Activated T-helper 9 cell treated with anti-CD3 and anti-CD28 coated beads, Interleukin-2, amount 50 U/mL, for 16 hours (primary cell): ENCODE data around the gene SLC9A1.
"Not testable (repeated sequence)": the region's sequence is repeated elsewhere in the genome, so short reads cannot be mapped to it uniquely, and the experiment has no call there.

Source experiments
- DNase-seq: peaks from one replicate; pipeline ENCODE4 v3.0.0-alpha.2; 2020; ENCODE audit warnings: low read depth

Gene SLC9A1

DNA sequence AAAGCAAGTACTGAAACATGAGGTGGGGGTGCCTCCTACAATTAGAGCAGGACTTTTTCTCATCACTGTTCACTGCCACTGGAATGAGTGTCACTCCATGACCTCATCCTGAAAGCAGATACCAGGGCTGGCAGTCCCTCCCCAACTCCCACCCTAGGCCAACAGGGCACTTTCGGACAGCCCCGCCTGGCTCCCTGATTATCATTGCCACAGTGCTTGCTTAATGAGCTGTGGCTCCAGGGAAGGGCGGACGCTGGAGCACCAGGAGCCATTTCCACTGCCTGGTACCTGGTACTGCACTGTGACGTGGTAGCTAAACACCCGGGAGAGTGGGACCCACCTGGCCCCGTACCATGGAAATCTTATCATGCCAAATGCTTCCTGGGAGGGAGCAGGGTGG, 22.3 kb downstream of the SLC9A1 start:
- no peak for DNase-seq

- DNase-seq, result no peak
Measured at GRCh38 chr1:27132147-27132546, 22.8 kb downstream of the SLC9A1 start.

GRCh38 chr1:27130798-27131197, 24.1 kb downstream of the SLC9A1 start:
- no peak for DNase-seq

DNA sequence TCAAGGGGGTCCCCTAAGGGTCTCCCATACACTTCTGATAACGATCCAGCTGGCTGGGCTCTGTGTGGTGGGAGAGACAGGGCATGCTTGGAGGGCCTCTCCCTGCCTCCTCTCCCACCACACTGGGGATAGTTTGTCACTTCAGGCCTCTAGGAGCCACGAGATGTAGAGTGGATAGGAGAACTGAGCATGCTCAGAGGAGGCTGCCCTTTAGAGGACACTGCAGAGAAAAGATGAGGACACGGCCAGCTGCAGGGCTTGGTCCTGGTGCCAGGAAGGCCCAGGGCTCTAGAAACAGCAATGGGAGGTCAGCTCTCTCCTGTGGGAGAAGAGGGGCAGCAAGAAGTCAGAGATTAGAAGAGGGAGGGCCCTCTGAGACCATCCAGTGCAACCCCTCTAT, 25.7 kb downstream of the SLC9A1 start:
- no peak for DNase-seq

DNA sequence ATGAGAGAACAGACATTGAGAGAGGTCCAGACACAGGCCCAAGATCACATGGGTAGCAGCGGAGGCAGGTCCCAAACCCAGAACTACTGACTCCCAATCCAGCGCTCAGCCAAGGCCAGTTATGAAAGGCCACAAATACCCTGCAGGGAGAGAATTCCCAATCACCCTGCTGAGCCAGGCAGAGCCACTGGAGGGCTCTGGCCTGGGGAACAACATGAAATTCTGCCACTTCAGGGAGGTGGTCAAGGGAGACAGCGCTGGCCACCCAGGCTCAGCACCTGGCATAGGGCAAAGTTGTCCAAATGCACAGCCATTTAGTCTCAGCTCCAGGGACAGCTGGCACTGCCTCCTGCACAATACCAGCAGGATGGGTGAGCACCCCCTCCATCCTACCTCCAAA, 27.5 kb downstream of the SLC9A1 start:
- DNase-seq, result no peak

DNA sequence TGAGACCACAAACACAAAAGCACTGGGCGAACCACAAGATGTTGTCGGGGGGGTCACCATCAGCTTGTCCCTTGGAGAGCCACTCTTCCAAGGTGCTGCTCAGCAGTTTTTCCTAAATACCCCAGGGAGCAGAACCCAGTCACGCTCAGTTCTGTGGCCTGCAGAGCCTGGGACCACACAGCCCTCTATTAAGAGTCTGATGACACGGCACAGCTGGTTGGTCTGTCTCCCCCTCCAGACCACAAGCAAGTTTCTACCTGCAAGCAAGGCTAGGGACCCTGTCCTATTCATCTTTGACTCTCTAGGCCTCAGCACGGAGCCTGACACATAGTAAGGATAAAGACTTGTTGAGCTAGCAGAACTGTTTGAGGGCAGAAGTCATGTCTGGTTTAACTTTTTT, 28.5 kb downstream of the SLC9A1 start:
- DNase-seq, result no peak

DNA sequence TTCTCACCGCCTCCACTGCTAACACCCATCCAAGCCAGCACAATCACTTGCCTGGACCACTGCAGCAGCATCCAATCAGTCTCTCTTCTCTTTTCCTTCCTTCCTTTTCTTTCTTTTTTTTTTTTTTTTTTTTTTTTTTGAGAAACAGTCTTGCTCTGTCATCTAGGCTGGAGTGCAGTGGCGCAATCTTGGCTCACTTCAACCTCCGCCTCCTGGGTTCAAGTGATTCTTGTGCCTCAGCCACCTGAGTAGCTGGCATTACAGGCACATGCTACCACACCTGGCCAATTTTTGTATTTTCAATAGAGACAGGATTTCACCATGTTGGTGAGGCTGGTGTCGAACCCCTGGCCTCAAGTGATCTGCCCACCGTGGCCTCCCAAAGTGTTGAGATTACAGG, 29.8 kb downstream of the SLC9A1 start:
- not testable (repeated sequence) for DNase-seq

DNA sequence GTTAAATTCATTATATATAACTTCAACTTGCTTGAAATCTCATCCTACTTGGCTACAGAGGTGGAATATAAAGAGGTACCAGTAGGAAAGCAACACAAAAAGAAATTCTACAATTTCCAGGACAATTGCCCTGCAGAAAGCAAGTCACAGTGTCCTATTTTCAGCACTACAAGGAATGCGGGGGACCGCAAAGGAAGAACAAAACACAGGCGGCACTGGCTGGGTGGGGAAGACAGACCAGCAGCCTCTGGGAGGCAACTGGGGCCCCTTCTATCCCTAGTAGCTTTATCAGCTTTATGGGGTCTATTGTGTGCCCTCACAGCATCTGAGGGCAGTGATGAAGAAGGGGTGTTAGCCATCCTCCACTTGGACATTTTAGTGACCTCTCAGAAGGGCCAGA, 30.5 kb downstream of the SLC9A1 start:
- no peak for DNase-seq

- no peak for DNase-seq
Measured at GRCh38 chr1:27122652-27123051, 32.3 kb downstream of the SLC9A1 start.

DNA sequence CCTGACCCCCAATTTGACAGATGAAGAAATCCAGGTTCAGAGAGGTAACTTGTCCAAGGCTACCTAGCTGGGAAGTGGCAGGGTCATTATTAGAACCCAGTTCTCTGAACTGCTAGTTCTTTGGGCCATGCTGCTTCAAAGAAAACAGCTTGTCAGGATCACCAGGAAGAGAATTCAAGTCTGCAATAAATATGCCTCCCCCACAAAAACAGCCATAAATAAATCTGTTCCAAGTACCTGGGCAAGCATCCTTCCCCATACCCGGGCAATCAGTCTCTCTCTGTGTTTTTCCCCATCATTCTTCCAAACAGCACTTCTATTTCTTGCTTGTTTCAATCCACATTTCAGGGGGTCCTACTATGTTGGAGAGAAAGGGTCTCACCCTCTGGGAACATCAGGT, 34.1 kb downstream of the SLC9A1 start:
- DNase-seq, result no peak

- DNase-seq, result no peak
Measured at GRCh38 chr1:27118440-27118689, 36.6 kb downstream of the SLC9A1 start.

DNA sequence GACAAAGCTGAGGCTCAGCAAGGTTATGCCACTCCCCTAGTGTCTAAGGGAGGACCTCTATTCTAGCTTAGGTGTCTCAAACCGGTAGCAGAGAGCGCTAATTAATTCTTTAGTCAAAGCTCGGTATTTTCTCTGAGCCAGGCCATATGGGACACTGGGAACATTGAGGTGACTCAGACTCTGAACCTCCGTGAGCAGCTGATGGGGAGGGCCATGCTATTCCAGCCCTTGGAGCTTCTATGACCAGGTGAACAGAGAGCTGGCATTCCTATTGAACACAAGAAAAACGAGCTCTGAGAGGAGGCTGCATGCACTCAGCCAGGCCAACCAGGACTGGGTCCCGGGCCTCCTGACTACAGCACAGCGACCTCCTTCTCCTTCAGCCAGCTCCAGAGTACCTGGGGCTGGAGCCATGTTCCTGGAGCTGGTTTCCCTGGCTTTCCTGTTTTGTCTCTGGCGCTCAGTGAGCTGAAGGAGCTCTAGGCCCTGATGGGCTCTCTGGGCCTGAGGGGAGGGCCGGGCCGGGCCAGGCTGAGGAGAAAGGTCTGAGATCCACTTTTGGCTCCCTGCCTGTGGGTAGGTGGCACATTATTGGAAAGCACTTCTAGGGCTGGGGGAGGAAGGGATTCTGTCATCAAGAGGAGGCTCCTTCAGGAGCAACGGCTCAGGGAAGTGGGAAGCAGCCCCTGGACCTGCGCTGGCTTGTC, 37.0 kb downstream of the SLC9A1 start:
- no peak for DNase-seq

DNA sequence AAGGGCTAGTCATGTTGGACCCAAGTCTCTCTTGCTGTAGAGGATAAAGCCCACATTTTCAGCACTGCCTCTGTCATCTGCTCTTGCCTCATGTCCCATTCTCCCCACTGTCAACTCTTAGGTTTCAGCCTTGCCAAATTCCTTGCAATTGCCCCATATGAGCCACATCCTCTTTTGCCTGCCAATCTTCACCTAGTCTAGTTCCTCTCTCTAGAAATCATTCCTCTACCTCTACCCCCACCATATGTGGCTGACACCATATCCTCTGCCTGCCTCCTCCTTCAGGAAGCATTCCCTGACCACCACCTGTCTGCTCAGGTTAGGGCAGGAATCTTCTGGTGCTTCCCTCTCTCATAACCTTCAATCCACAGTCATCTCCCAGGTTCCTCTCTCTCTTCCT, 38.2 kb downstream of the SLC9A1 start:
- no peak for DNase-seq

GRCh38 chr1:27116232-27116631, 38.7 kb downstream of the SLC9A1 start:
- no peak for DNase-seq

DNA sequence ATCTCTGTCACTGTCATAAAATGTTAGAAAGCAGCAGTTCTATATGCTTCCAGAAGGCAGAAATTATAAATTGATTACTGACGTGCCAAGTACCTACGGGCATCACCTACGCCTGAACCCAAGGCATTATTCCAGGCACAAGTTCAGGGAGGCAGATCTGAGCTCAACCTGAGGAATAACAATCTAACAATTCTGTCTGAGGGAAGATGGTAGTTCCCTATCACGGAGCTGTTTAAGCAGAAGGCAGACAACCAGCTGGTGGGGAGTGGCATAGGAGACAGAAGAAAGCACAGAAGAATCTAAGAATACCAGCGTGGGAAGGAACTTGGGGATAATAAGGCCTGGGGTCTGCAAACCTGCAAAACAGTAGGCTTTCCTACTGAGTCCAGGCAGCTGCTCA, 40.4 kb downstream of the SLC9A1 start:
- no peak for DNase-seq

DNA sequence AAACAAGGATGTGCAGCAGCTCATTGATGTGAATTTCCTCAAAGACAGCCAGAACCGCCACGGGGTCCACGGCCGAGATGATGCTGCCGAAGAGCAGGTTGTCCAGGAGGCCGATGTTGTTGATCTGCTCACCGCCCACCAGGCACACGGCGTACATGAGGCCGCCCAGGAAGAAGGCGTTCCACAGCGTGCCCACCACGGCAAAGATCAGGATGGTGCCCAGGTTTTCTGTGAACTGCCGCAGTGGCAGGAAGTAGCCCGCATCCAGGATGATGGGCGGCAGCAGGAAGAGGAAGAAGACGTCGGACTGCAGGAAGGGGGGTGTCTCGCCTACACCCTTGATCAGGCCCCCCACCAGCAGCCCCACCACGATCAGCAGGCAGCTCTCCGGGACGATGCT, 41.1 kb downstream of the SLC9A1 start:
- no peak for DNase-seq

GRCh38 chr1:27111626-27112573, 43.0 kb downstream of the SLC9A1 start:
- peak; percentile 31 for DNase-seq

GRCh38 chr1:27109103-27109822, 45.7 kb downstream of the SLC9A1 start:
- DNase-seq, result no peak

DNA sequence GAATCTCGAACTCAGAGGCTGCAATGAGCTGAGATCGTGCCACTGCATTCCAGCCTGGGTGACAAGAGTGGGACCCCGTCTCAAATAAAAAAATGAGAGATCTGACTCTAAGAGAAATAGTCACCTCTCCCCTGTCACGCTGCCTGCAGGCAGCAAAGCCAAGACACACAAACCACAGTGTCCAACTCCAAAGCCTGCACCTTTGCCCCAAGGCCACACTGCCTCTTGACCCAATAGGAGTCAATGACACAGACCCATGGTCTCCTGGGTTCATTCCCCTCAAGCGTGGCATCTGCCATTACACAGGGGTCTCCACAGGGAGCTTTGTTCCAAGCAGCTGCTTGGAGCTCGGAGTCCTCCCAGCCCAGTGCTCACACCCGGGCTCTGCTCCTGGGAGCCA, 46.3 kb downstream of the SLC9A1 start:
- DNase-seq, result no peak

- no peak for DNase-seq
Measured at GRCh38 chr1:27106561-27107323, 48.2 kb downstream of the SLC9A1 start.

- no peak for DNase-seq
Measured at GRCh38 chr1:27105018-27105417, 49.9 kb downstream of the SLC9A1 start.

DNA sequence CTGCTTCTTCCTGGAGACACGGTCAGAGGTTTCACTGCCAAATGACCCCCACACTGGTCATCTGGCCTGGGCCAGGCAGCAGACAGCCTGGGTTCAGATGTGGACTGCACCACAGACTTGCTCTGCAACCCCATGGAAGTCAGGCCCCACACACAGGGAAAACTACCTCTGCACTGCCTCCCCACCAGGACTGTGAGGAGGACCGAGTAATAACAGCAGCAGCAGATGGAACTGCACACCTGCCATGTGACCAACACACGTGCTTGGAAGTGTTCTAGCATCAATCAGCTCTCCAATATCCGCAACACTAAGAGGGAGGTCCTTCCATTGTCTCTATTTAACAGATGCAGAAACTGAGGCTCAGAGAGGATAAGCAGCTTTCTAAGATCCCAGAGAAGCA, 51.4 kb downstream of the SLC9A1 start:
- DNase-seq, result no peak
